Neuronal stem cell (in vitro differentiated cells): Measurements from ENCODE around the gene ZNF180.

Source experiments
- DNase-seq: peaks from one replicate; pipeline ENCODE4 v3.0.0-alpha.2; 2013; ENCODE audit warnings: low spot score
- H2AFZ ChIP-seq: one replicate; pipeline ENCODE4 v1.6.1; 2013; ENCODE audit warnings: mild to moderate bottlenecking, low read length, inconsistent platforms
- H2AK5ac ChIP-seq: 2 replicates; pipeline ENCODE4 v1.6.1; 2013; ENCODE audit warnings: low read depth, mild to moderate bottlenecking, inconsistent platforms, low read length, moderate library complexity, mixed read lengths
- H2BK120ac ChIP-seq: 2 replicates; pipeline ENCODE4 v1.6.1; 2013; ENCODE audit warnings: low read depth, mild to moderate bottlenecking, inconsistent platforms, low read length, moderate library complexity, mixed read lengths
- H2BK12ac ChIP-seq: one replicate; pipeline ENCODE4 v1.6.1; 2013; ENCODE audit warnings: low read length, inconsistent platforms
- H2BK15ac ChIP-seq: 2 replicates; pipeline ENCODE4 v1.6.1; 2013; ENCODE audit warnings: mild to moderate bottlenecking, low read length, inconsistent platforms, mixed read lengths
- H2BK5ac ChIP-seq: one replicate; pipeline ENCODE4 v1.6.1; 2013; ENCODE audit warnings: inconsistent platforms, mild to moderate bottlenecking, low read length, moderate library complexity
- H3K14ac ChIP-seq: one replicate; pipeline ENCODE4 v1.6.1; 2013; ENCODE audit warnings: low read length, inconsistent platforms
- H3K18ac ChIP-seq: 2 replicates; pipeline ENCODE4 v1.6.1; 2013; ENCODE audit warnings: low read length, inconsistent platforms
- H3K23ac ChIP-seq: 2 replicates; pipeline ENCODE4 v1.6.1; 2013; ENCODE audit warnings: low read depth, mild to moderate bottlenecking, mixed read lengths, low read length, inconsistent platforms; ENCODE audit not compliant: poor library complexity
- H3K27ac ChIP-seq: replicated peaks from 3 replicates; pipeline ENCODE4 v1.5.1; 2013; ENCODE audit warnings: low read length, inconsistent platforms
- H3K27me3 ChIP-seq, 3 experiments: 2 replicates each; pipeline ENCODE4 v1.6.1; 2013; ENCODE audit warnings: low read length in 3 of 3, mild to moderate bottlenecking in 2 of 3, inconsistent platforms in 1 of 3, low read depth in 1 of 3, mixed read lengths in 1 of 3, moderate library complexity in 1 of 3; ENCODE audit not compliant: control insufficient read depth in 3 of 3, insufficient read depth in 3 of 3
- H3K36me3 ChIP-seq, 2 donors: replicated peaks in 1 of 2; 2 replicates each; pipeline ENCODE4 v1.6.1; 2013; ENCODE audit warnings: low read length in 2 of 2; ENCODE audit not compliant: control insufficient read depth in 2 of 2, insufficient read depth in 2 of 2
- H3K4ac ChIP-seq: 2 replicates; pipeline ENCODE4 v1.6.1; 2013; ENCODE audit warnings: inconsistent platforms, mild to moderate bottlenecking, low read length, moderate library complexity
- H3K4me1 ChIP-seq, 2 donors: 1 replicate in 1 of 2; 2 replicates in 1 of 2; pipeline ENCODE4 v1.6.1; 2013; ENCODE audit warnings: low read length in 2 of 2, low read depth in 1 of 2; ENCODE audit not compliant: control insufficient read depth in 2 of 2, insufficient read depth in 1 of 2
- H3K4me2 ChIP-seq: one replicate; pipeline ENCODE4 v1.6.1; 2013; ENCODE audit warnings: mild to moderate bottlenecking, low read length, inconsistent platforms; ENCODE audit not compliant: insufficient read depth, poor library complexity, severe bottlenecking
- H3K4me3 ChIP-seq, 2 donors: 2 replicates each; pipeline ENCODE4 v1.5.1; 2013; ENCODE audit warnings: low read length in 2 of 2, mild to moderate bottlenecking in 2 of 2, inconsistent platforms in 1 of 2, moderate library complexity in 1 of 2
- H3K79me1 ChIP-seq: one replicate; pipeline ENCODE4 v1.6.1; 2013; ENCODE audit warnings: low read depth, mild to moderate bottlenecking, inconsistent platforms, low read length, moderate library complexity
- H3K9ac ChIP-seq: one replicate; pipeline ENCODE4 v1.6.1; 2013; ENCODE audit warnings: mild to moderate bottlenecking, low read depth, low read length, inconsistent platforms; ENCODE audit not compliant: poor library complexity
- H3K9me3 ChIP-seq, 2 donors: replicated peaks in 1 of 2; 2 replicates each; pipeline versions ENCODE3 to v1.6.1; 2013; ENCODE audit warnings: low read length in 2 of 2, mild to moderate bottlenecking in 2 of 2, inconsistent platforms in 1 of 2, low read depth in 1 of 2, mixed read lengths in 1 of 2, moderate library complexity in 1 of 2; ENCODE audit not compliant: control insufficient read depth in 2 of 2, insufficient read depth in 1 of 2
- H4K8ac ChIP-seq: one replicate; pipeline ENCODE4 v1.6.1; 2013; ENCODE audit warnings: low read depth, mild to moderate bottlenecking, inconsistent platforms, low read length, moderate library complexity
- H4K91ac ChIP-seq: one replicate; pipeline ENCODE4 v1.6.1; 2013; ENCODE audit warnings: low read length, low read depth, mild to moderate bottlenecking, inconsistent platforms; ENCODE audit not compliant: poor library complexity
- WGBS, 2 donors: extraction: QIAGEN DNeasy Blood & Tissue Kit; methylation state at CpG; one replicate each; pipeline ENCODE4 v1.1.7; 2013; ENCODE audit warnings: missing lambda C conversion rate in 2 of 2, mixed read lengths in 1 of 2; ENCODE audit not compliant: insufficient read length in 2 of 2, insufficient replicate concordance in 1 of 2; ENCODE audit errors: extremely low coverage in 2 of 2; 5-methylcytosine and 5-hydroxymethylcytosine counted together

The ZNF180 gene

DNA sequence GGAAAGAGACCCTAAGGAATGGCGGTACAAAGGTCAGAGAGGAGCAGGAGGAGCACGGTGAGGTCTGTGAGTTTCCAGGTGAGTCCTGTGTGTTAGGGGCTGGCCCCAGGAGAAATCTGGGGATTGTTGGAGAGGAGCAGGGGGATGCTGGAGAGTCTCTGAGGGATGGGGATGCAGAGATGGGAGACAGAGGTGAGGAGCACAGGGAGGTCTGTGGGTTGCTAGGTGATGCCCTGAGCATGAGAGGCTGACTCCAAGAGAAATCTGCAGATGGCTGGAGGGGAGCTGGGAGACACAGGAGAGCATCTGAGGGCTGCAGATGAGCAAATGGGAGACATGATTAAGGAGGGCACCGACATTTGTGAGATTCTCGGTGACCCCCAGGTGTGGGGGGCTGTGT is 48.0 kb downstream of the ZNF180 start:
- no peak overlapping the region for H4K8ac ChIP-seq
- no peak overlapping the region for H3K18ac ChIP-seq
- H3K14ac ChIP-seq = no peak overlapping the region
- peaks cover 0 to 4% of the 10 kb centered on the region in 2 donors for H3K4me1 ChIP-seq
- H3K4ac ChIP-seq = no peak overlapping the region
- no peaks in the 10 kb centered on the region for H3K27me3 ChIP-seq
- no CpG with 5 or more reads among the region's 4 CpGs for WGBS, 2 donors
- no peak overlapping the region for H2BK15ac ChIP-seq
- no peak overlapping the region for H4K91ac ChIP-seq
- peaks cover 2% of the 10 kb centered on the region for H3K79me1 ChIP-seq
- H3K27ac ChIP-seq = no peak overlapping the region
- no peak overlapping the region for H2BK120ac ChIP-seq
- peak overlapping the region in 1 of 2 donors; percentile 18 for H3K4me3 ChIP-seq
- H3K9me3 ChIP-seq = peaks cover 11 to 15% of the 10 kb centered on the region in 2 donors
- H2AK5ac ChIP-seq = no peak overlapping the region
- no peak for DNase-seq
- no peak overlapping the region for H3K9ac ChIP-seq
- H2AFZ ChIP-seq = no peak overlapping the region
- H2BK12ac ChIP-seq = no peak overlapping the region
- no peak overlapping the region for H2BK5ac ChIP-seq
- H3K36me3 ChIP-seq = no peaks in the 10 kb centered on the region
- H3K4me2 ChIP-seq = no peak overlapping the region
- H3K23ac ChIP-seq = no peak overlapping the region

DNA sequence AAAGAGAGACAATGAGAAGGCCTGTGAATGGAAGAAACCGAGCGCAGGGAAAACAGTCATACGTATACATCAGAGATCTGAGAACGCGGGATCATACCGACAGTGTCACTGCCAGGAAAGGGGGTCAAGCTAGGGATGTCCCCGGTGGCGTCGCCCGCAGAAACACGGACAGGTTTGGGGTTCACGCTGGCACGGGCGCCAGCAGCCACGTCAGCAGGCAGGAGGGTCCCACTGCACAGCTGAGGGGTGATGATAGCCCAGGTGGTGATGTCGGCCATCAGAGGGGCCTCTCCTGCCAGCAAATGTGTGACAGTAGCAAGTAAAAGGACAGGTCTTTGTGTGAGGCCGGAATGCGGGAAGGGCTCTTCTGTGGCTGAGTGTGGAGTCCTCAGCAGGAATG is 48.6 kb downstream of the ZNF180 start:
- Histone ChIP-seq H3K9ac (no peak overlapping the region), H2BK5ac (no peak overlapping the region), H3K27ac (no peak overlapping the region), H3K4ac (no peak overlapping the region), H3K23ac (no peak overlapping the region), H3K36me3 (no peaks in the 10 kb centered on the region), H2AFZ (no peak overlapping the region), H2BK120ac (no peak overlapping the region), H3K4me3 (peak overlapping the region in 1 of 2 donors; percentile 39), H3K27me3 (no peaks in the 10 kb centered on the region), H2AK5ac (no peak overlapping the region), H3K9me3 (peaks cover 14 to 15% of the 10 kb centered on the region in 2 donors), H3K4me2 (no peak overlapping the region), H2BK15ac (no peak overlapping the region), H4K91ac (no peak overlapping the region), H4K8ac (no peak overlapping the region), H3K79me1 (peaks cover 2% of the 10 kb centered on the region), H3K14ac (no peak overlapping the region), H3K4me1 (peaks cover 0 to 4% of the 10 kb centered on the region in 2 donors), H2BK12ac (no peak overlapping the region), H3K18ac (no peak overlapping the region)
- WGBS, 2 donors = no CpG with 5 or more reads among the region's 18 CpGs
- no peak for DNase-seq

DNA sequence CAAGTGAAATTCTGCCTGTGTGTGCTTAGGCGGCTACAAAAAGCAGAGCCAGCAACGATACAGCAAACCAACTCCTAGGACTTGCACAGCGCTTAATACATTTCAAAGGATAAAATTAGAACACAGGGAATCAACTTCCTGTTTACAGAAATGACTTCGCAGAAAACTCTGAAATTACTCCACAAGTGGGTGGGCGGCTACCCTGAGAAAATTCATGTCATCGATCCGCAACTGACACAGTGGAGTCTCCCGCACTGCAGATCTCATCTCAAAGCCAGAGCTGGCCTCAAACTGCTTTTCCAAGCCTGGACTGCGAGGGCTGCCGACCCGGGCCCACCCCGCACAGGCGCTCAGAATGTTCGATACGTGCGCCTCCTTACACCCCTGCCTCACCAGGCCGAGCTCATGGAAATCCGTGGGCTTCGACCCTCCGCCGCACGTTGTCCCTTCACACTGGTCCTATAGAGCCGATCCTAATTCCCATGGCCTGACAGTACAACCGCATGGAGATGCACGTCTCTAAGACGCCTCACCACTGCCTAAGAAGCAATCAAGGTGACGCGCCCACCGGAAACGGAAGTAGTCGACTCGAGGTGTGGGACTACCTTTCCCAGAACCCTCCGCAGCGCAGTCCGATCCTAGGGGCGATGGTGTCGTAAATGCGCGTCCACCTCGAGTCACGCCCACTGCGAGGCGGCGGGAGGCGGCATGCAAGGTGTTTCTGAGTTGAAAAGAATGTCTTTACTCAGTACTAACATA is 52.2 kb downstream of the ZNF180 start, which contains the start of gene ZNF229:
ZNF229 (minus strand) TSS at position 557 of the 759 bp plus-strand sequence. CDS start 5,625 bp downstream, outside the sequence.
- WGBS, 2 donors = no CpG with 5 or more reads among the region's 45 CpGs

DNA sequence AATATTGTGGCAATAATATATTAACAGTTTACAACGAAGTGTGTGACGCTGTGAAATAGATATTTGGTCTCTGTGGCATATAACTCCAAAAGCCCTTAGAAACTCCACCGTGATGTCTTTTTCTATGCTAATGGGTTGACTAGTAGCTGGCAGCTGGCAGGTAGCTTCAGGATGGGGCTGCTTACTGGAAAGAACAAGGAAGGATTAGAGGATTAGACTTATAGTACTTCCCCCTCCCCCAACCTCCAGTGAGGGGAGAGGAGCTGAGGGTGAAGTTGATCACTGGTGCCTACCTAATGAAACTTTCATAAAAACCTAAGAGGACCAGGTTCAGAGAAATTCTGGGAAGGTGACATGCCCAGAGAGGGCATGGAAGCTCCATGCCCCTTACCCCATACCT is 61.9 kb downstream of the ZNF180 start:
- Histone ChIP-seq H3K79me1 (no peaks in the 10 kb centered on the region), H2BK12ac (no peak overlapping the region), H2BK15ac (no peak overlapping the region), H4K8ac (no peak overlapping the region), H3K4ac (no peak overlapping the region), H3K4me1 (no peaks in the 10 kb centered on the region), H2BK5ac (no peak overlapping the region), H3K18ac (no peak overlapping the region), H3K36me3 (peaks cover 6 to 11% of the 10 kb centered on the region in 2 donors), H2AFZ (no peak overlapping the region), H3K9me3 (peaks cover 3 to 4% of the 10 kb centered on the region in 2 donors), H3K27ac (no peak overlapping the region), H3K9ac (no peak overlapping the region), H3K14ac (no peak overlapping the region), H3K23ac (no peak overlapping the region), H2BK120ac (no peak overlapping the region), H3K27me3 (no peaks in the 10 kb centered on the region), H4K91ac (no peak overlapping the region), H2AK5ac (no peak overlapping the region), H3K4me3 (no peak overlapping the region), H3K4me2 (no peak overlapping the region)
- no peak for DNase-seq
- WGBS, 2 donors = no CpG with 5 or more reads among the region's 3 CpGs

More for the DNA sequence above, 52.2 kb downstream of the ZNF180 start, which contains the start of gene ZNF229:
- H3K4me3 ChIP-seq = peak within 1 kb of the TSS; percentile 57 to 82
- no peak within 1 kb of the TSS for H3K27ac ChIP-seq
- H3K79me1 ChIP-seq = peaks cover 2% of the 10 kb centered on the region
- peaks cover 15 to 30% of the 10 kb centered on the region in 2 donors for H3K9me3 ChIP-seq
- H3K4me1 ChIP-seq = peaks cover 0 to 4% of the 10 kb centered on the region in 2 donors
- H2BK5ac ChIP-seq = no peak within 1 kb of the TSS
- H3K4ac ChIP-seq = no peak within 1 kb of the TSS
- peaks cover 0 to 5% of the 10 kb centered on the region in 2 donors for H3K36me3 ChIP-seq
- H3K9ac ChIP-seq = peak within 1 kb of the TSS; percentile 94
- no peak within 1 kb of the TSS for H2AK5ac ChIP-seq
- DNase-seq = peak; percentile 79
- no peak within 1 kb of the TSS for H4K91ac ChIP-seq
- H3K4me2 ChIP-seq = peak within 1 kb of the TSS; percentile 71
- no peak within 1 kb of the TSS for H3K14ac ChIP-seq
- H3K27me3 ChIP-seq = no peaks in the 10 kb centered on the region
- H4K8ac ChIP-seq = no peak within 1 kb of the TSS
- no peak within 1 kb of the TSS for H2BK120ac ChIP-seq
- peak within 1 kb of the TSS; percentile 81 for H2AFZ ChIP-seq
- H2BK15ac ChIP-seq = no peak within 1 kb of the TSS
- no peak within 1 kb of the TSS for H3K23ac ChIP-seq
- no peak within 1 kb of the TSS for H2BK12ac ChIP-seq
- peak within 1 kb of the TSS; percentile 92 for H3K18ac ChIP-seq
